GM12872 (cell line): ENCODE data around the gene MAP2K7.

ENCODE experiments used
- CTCF ChIP-seq: IDR thresholded peaks from 3 replicates; pipeline ENCODE4 v1.5.1; 2011; ENCODE audit warnings: low read depth, mild to moderate bottlenecking, low read length, moderate library complexity; ENCODE audit not compliant: insufficient read depth

MAP2K7 gene

DNA sequence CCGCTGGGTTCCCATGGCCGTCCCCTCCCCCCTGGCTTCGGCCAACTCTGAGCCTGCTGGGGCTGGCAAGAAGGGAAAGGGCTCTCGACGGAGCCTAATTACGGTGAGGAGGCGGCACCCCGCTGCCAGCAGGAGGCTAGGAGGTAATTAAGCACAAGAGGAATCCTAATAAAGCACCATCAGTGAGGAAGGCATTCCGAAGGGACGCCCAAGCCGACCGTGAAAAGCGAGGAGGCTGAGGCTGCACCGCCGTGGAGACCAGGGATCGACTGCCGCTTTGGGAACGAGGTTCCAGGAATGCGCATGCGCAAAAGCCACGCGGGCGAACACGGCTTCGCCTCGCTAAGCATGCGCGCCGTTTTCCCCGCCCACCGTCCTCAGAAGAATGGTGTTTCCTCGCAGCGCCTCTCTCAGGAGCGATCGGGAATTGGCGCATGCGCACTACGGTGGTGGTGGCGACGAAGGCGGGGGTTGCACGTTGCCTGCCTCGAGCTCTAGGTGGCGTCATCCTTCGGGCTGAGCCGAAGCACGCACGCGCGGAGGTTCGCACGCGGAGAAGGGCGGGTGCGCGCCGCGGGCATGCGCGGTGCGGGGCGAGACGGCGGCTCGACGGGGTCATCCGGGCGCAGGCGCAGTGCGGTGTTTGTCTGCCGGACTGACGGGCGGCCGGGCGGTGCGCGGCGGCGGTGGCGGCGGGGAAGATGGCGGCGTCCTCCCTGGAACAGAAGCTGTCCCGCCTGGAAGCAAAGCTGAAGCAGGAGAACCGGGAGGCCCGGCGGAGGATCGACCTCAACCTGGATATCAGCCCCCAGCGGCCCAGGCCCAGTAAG lies at the start of gene MAP2K7:
Gene MAP2K7, plus strand, starts transcription at position 634 of the 830 bp plus-strand sequence. Its CDS starts 68 bp downstream, at position 702.
- peak; percentile 65; the same call in 2 of the 3 replicates for TF ChIP-seq CTCF

GRCh38 chr19:7855426-7856108 lies 48.1 kb upstream of the MAP2K7 start:
- TF ChIP-seq CTCF, result no peak

GRCh38 chr19:7856109-7856591 lies 47.5 kb upstream of the MAP2K7 start:
- TF ChIP-seq CTCF, result no peak

GRCh38 chr19:7856679-7857663 lies 46.7 kb upstream of the MAP2K7 start:
- TF ChIP-seq CTCF, result no peak

DNA sequence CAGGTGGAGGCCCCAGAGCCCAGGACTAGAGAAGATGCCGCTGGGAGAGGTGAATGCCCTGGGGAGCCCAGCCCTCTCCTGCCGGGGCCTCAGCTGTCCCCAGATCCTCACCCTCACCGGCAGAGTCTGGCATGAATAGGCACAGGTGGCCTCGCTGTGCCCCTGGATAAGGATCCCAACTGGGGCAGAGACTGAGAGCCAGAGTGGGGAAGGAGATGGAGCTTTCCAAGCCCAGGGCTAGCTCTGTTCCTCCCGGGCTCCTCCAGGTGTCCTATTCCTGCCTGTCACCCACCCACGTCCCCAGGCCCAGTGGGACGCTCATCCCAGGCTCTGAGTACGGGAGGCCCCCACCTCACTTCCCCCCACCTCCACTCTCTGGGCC lies 46.0 kb upstream of the MAP2K7 start:
- no peak for TF ChIP-seq CTCF

DNA sequence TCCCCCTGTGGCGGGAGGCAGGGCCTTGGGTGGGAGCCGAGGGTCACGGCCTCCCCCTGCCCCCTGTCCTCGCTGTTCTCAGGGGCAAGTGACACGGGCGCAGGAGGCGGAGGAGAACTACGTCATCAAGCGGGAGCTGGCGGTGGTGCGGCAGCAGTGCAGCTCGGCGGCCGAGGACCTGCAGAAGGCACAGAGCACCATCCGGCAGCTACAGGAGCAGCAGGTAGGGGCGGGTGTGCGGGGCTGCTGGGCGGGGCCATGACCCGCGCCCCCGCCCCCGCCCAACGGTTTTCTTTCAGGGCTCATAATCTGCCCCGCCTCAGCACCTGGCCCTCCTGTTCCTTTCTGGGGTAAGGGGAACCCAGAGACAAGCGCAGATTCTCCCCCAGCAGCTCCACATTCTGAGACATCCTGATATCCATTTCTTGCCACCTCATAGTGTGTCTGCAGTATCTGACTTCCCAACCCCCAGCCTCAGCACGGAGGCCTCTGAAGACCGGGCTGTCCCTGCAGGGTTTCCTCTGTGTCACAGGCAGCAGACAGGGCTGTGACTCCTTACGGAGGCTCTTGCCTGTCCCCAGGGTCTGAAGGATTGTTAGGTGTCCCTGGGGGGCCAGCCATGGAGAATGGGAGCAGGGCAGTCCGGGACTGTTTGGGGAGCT lies 45.4 kb upstream of the MAP2K7 start:
- no peak for TF ChIP-seq CTCF
